ENCODE results near the gene PDGFRB. TPM values are rescaled to one million over a fixed set of nuclear protein-coding genes. Genes with fewer than 3 reads are reported as not detected.

PDGFRB gene
- total RNA-seq, 1 experiment from 2014 or later, result 0.34 TPM

- H3K4me3 ChIP-seq (replicated peaks in 1 of 2; ENCODE audit: low read depth in 1 of 2, low read length in 2 of 2), result no peak overlapping the region
- BruUV-seq (replicated peaks), result no TSS peak
- H3K4me2 ChIP-seq (ENCODE audit: low read length), result no peak overlapping the region
- H2AFZ ChIP-seq (ENCODE audit: low read depth, low read length, poor library complexity, severe bottlenecking), result no peak overlapping the region
- no peak for ATAC-seq
- DNase-seq (ENCODE audit: low read depth, low spot score), result no peak
- H3K27me3 ChIP-seq (ENCODE audit: insufficient read depth, low read length), result peaks cover 11% of the 10 kb centered on the region; the same call in 1 of the 2 replicates
- RAD21 ChIA-PET (ENCODE audit: low non-redundant PET in 1 of 2, low total read pairs in 2 of 2, uncharacterized antibody in 2 of 2, unreplicated experiment in 2 of 2), result no interaction called here
- H3K36me3 ChIP-seq (ENCODE audit: control insufficient read depth in 1 of 2, insufficient read depth in 2 of 2, low read length in 2 of 2), result no peaks in the 10 kb centered on the region
- H4K20me1 ChIP-seq (ENCODE audit: insufficient read depth), result no peaks in the 10 kb centered on the region; the same call in 1 of the 2 replicates
- H3K4me1 ChIP-seq (ENCODE audit: control insufficient read depth in 1 of 2, insufficient read depth in 2 of 2, low read length in 2 of 2), result no peaks in the 10 kb centered on the region
- CTCF ChIA-PET, result no interaction called here
- no peak overlapping the region for H3K27ac ChIP-seq (ENCODE audit: low read depth, low read length)
- H3K79me2 ChIP-seq (ENCODE audit: insufficient read depth, low read length), result no peaks in the 10 kb centered on the region
- POLR2A ChIA-PET, result no interaction called here
- TF ChIP-seq ZBTB33 (IDR thresholded peaks at IDR 0.05; ENCODE audit: extremely low read depth, insufficient replicate concordance, low read length) (no peak), REST (IDR thresholded peaks at IDR 0.05; ENCODE audit: low read depth) (no peak), SIN3A (IDR thresholded peaks at IDR 0.05; ENCODE audit: low read depth) (no peak), TCF7L2 (IDR thresholded peaks at IDR 0.05; ENCODE audit: borderline replicate concordance, extremely low read depth, insufficient read depth, insufficient read length) (no peak), ZNF274 (IDR thresholded peaks at IDR 0.05; ENCODE audit: low read depth, low read length) (no peak), YY1 (IDR thresholded peaks at IDR 0.05; ENCODE audit: extremely low read depth, insufficient replicate concordance, low read depth, low read length) (no peak), CTCF (IDR thresholded peaks at IDR 0.05 in 2 of 3, conservative IDR thresholded peaks at IDR 0.05 in 1 of 3; ENCODE audit: borderline replicate concordance in 1 of 3, insufficient read depth in 1 of 3, low read depth in 2 of 3, low read length in 2 of 3) (no peak), FOSL1 (IDR thresholded peaks at IDR 0.05; ENCODE audit: low read depth) (no peak), ELF1 (IDR thresholded peaks at IDR 0.05; ENCODE audit: borderline replicate concordance, low read depth) (no peak), EZH2 (IDR thresholded peaks at IDR 0.05) (no peak), MAX (IDR thresholded peaks at IDR 0.05) (no peak), EGR1 (IDR thresholded peaks at IDR 0.05; ENCODE audit: low read depth) (no peak), CEBPB (IDR thresholded peaks at IDR 0.05; ENCODE audit: low read depth) (no peak), SP1 (IDR thresholded peaks at IDR 0.05; ENCODE audit: low read depth) (no peak), SRF (IDR thresholded peaks at IDR 0.05; ENCODE audit: low read depth) (no peak)
- TF ChIP-seq, protein P1, sequence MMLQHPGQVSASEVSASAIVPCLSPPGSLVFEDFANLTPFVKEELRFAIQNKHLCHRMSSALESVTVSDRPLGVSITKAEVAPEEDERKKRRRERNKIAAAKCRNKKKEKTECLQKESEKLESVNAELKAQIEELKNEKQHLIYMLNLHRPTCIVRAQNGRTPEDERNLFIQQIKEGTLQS (IDR thresholded peaks at IDR 0.05), result no peak
- H3K9me3 ChIP-seq (ENCODE audit: control insufficient read depth in 1 of 2, insufficient read depth in 1 of 2, low read depth in 1 of 2, low read length in 2 of 2), result no peaks in the 10 kb centered on the region
- intact Hi-C loops (cut with micrococcal nuclease), result no loop called here
- no peak overlapping the region for H3K9ac ChIP-seq (ENCODE audit: low read length)
- H3K9me2 ChIP-seq (ENCODE audit: insufficient read depth), result no peaks in the 10 kb centered on the region
These were observed 58.5 kb downstream of the PDGFRB start for GRCh38 chr5:150097152-150097551.

Measured in HCT116 (cell line).